NCI-H2029 (cell line): ENCODE data around the gene PRPS1L1.

ENCODE experiments used
- DNase-seq: peaks from one replicate; lab custom pipeline; 2025; lab: John Stamatoyannopoulos, UW

Gene PRPS1L1

GRCh38 chr7:18013936-18014335, 13.7 kb downstream of the PRPS1L1 start:
- no peak for DNase-seq

- DNase-seq, result no peak
These were observed 23.3 kb downstream of the PRPS1L1 start for GRCh38 chr7:18004372-18004771.

GRCh38 chr7:18003286-18003994, 24.2 kb downstream of the PRPS1L1 start:
- no peak for DNase-seq

GRCh38 chr7:17998692-17999091, 29.0 kb downstream of the PRPS1L1 start:
- DNase-seq, result no peak

- no peak for DNase-seq
These were observed 31.0 kb downstream of the PRPS1L1 start for GRCh38 chr7:17996442-17997223.

- DNase-seq, result no peak
These were observed 31.6 kb downstream of the PRPS1L1 start for GRCh38 chr7:17996040-17996439.

- no peak for DNase-seq
These were observed 33.4 kb downstream of the PRPS1L1 start for GRCh38 chr7:17994079-17994850.

GRCh38 chr7:17991866-17992648, 35.6 kb downstream of the PRPS1L1 start:
- no peak for DNase-seq

- no peak for DNase-seq
These were observed 36.9 kb downstream of the PRPS1L1 start for GRCh38 chr7:17990761-17991160.

- no peak for DNase-seq
These were observed 38.1 kb downstream of the PRPS1L1 start for GRCh38 chr7:17989546-17989945.

- DNase-seq, result no peak
These were observed 38.8 kb downstream of the PRPS1L1 start for GRCh38 chr7:17988858-17989257.

GRCh38 chr7:17988141-17988540, 39.5 kb downstream of the PRPS1L1 start:
- no peak for DNase-seq

- DNase-seq, result no peak
These were observed 40.8 kb downstream of the PRPS1L1 start for GRCh38 chr7:17986851-17987250.

GRCh38 chr7:17985473-17986239, 42.0 kb downstream of the PRPS1L1 start:
- DNase-seq, result no peak

- DNase-seq, result no peak
These were observed 43.4 kb downstream of the PRPS1L1 start for GRCh38 chr7:17984288-17984687.

GRCh38 chr7:17983221-17984062, 44.2 kb downstream of the PRPS1L1 start:
- DNase-seq, result no peak

GRCh38 chr7:17976952-17977351, 50.7 kb downstream of the PRPS1L1 start:
- no peak for DNase-seq
